Prostate gland (tissue), 2 donors: ENCODE measurements around the gene STK16.
"Not testable (repeated sequence)": the region's sequence is repeated elsewhere in the genome, so short reads cannot be mapped to it uniquely, and the experiment has no call there.

Experiments used
- CTCF ChIP-seq, 4 experiments: fragments of 200-600 bp in 2 of 4; fragments of 450-650 bp in 2 of 4; sonication (generic) in 2 of 4; IDR thresholded peaks; 1 replicate in 3 of 4; 2 replicates in 1 of 4; pipeline ENCODE4 v1.5.1; 2016 to 2019; ENCODE audit warnings: antibody characterized with exemption in 4 of 4, mild to moderate bottlenecking in 2 of 4, moderate library complexity in 2 of 4
- POLR2AphosphoS5 ChIP-seq: sonication (generic); formaldehyde crosslinking; IDR thresholded peaks from one replicate; pipeline ENCODE4 v1.6.1; 2017; ENCODE audit warnings: antibody characterized with exemption

DNA sequence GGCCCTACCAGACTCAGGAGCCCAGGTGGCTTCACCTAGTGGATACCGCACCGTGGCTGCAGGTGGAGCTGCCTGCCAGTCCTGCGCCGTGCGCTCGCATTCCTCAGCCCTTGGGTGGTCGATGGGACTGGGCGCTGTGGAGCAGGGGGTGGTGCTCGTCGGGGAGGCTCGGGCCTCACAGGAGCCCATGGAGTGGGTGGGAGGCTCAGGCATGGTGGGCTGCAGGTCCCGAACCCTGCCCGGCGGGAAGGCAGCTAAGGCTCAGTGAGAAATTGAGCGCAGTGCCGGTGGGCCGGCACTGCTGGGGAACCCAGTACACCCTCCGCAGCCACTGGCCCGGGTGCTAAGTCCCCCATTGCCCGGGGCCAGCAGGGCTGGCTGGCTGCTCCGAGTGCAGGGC, 43.9 kb upstream of the STK16 start:
- not testable (repeated sequence) for TF ChIP-seq CTCF (IDR thresholded peaks at IDR 0.05); POLR2AphosphoS5
